Endothelial cell (in vitro differentiated cells): Measurements from ENCODE around the gene RPTOR. TPM values are rescaled to one million over a fixed set of nuclear protein-coding genes. Genes with fewer than 3 reads are reported as not detected.
"Not testable (repeated sequence)": the region's sequence is repeated elsewhere in the genome, so short reads cannot be mapped to it uniquely, and the experiment has no call there.

Experiments
- DNase-seq: peaks from one replicate; pipeline ENCODE4 v3.0.0; 2021; ENCODE audit warnings: low spot score
- H3K27ac Mint-ChIP-seq: one replicate; pipeline ENCODE4 v1.8.0; 2021; ENCODE audit warnings: mixed read lengths, inconsistent platforms; ENCODE audit not compliant: unreplicated experiment
- H3K27me3 Mint-ChIP-seq: one replicate; pipeline ENCODE4 v1.8.0; 2021; ENCODE audit warnings: mild to moderate bottlenecking, moderate library complexity, mixed read lengths, inconsistent platforms; ENCODE audit not compliant: unreplicated experiment
- H3K36me3 Mint-ChIP-seq: one replicate; pipeline ENCODE4 v1.8.0; 2021; ENCODE audit warnings: mild to moderate bottlenecking, low read depth, mixed read lengths, inconsistent platforms; ENCODE audit not compliant: unreplicated experiment
- H3K4me1 Mint-ChIP-seq: one replicate; pipeline ENCODE4 v1.8.0; 2021; ENCODE audit warnings: mild to moderate bottlenecking, mixed read lengths, inconsistent platforms; ENCODE audit not compliant: unreplicated experiment
- H3K4me3 Mint-ChIP-seq: one replicate; pipeline ENCODE4 v1.8.0; 2021; ENCODE audit warnings: mild to moderate bottlenecking, mixed read lengths, inconsistent platforms; ENCODE audit not compliant: unreplicated experiment
- H3K9me3 Mint-ChIP-seq: one replicate; pipeline ENCODE4 v1.8.0; 2021; ENCODE audit warnings: mixed read lengths, inconsistent platforms; ENCODE audit not compliant: unreplicated experiment
- total RNA-seq: library from RNA; stranded (reverse); fragmentation: NEBNext Ultra II Directional; extraction: Animal tissue kit (Norgen Biotek cat#: 25700); gene quantifications from one replicate; pipeline ENCODE4 v1.2.1, GENCODE V29; 2021; ENCODE audit not compliant: unreplicated experiment
- TF ChIP-seq, protein P1 (sequence below): fragments of 200-600 bp; sonication (generic); IDR thresholded peaks from one replicate; pipeline ENCODE4 v1.5.0; 2021; ENCODE audit warnings: antibody characterized with exemption; ENCODE audit not compliant: unreplicated experiment

Gene RPTOR
- total RNA-seq, 1 donor from 2014 or later = 36.7 TPM

DNA sequence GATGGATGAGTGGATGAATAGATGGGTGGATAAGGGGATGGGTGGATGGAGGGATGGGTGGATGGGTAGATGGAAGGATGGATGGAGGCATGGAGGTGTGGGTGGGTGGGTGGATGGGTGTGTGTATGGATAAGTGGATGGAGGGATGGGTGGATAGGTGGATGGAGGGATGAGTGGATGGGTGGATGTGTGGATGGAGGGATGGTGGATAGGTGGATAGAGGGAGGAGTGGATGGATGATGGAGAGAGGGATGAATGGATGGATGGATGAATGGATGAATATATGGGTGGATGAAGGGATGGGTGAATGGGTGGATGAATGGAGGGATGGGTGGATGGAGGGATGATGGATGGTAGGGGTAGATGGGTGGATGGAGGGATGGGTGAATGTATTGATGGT, 40.7 kb upstream of the RPTOR start:
- H3K27ac Mint-ChIP-seq = no peak overlapping the region
- no peaks in the 10 kb centered on the region for H3K9me3 Mint-ChIP-seq
- H3K36me3 Mint-ChIP-seq = no peaks in the 10 kb centered on the region
- TF ChIP-seq, protein P1, sequence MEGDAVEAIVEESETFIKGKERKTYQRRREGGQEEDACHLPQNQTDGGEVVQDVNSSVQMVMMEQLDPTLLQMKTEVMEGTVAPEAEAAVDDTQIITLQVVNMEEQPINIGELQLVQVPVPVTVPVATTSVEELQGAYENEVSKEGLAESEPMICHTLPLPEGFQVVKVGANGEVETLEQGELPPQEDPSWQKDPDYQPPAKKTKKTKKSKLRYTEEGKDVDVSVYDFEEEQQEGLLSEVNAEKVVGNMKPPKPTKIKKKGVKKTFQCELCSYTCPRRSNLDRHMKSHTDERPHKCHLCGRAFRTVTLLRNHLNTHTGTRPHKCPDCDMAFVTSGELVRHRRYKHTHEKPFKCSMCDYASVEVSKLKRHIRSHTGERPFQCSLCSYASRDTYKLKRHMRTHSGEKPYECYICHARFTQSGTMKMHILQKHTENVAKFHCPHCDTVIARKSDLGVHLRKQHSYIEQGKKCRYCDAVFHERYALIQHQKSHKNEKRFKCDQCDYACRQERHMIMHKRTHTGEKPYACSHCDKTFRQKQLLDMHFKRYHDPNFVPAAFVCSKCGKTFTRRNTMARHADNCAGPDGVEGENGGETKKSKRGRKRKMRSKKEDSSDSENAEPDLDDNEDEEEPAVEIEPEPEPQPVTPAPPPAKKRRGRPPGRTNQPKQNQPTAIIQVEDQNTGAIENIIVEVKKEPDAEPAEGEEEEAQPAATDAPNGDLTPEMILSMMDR = no peak
- no peak for DNase-seq
- no peak overlapping the region for H3K4me3 Mint-ChIP-seq
- no peaks in the 10 kb centered on the region for H3K4me1 Mint-ChIP-seq
- H3K27me3 Mint-ChIP-seq = peaks cover 4% of the 10 kb centered on the region

DNA sequence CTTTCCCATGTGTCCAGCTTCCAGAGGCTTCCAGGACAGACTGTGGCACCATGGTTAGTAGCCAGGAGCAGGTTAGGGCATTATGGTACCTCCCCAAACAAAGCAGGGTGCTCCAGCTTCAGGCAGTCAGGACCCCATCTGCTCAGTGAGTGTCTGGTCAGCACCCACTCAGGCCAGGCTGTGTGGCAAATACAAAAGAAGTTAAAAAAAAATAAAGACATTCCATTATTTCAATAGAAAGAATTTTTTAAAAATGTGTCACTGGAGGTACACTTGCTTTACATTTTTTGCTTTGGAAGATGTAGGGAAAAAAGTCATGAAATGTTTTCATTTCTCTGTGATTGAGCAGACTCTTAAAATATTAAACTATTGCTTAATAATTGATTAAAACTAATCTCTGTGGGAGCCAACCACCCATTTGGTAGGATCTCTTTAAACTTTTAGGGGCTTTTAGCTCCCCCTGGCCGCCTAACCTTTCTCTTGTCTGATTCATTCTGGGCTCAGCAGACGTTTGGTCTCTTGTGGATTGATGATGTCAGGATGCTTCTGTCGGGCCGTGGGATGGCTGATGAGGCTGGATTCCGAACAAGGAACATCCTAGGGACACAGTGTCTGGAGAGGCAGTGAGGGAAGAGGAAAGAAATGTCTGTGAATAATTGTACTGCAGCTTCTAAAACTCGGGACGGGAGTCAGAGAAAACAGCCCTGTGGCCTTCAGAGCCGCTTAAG, 39.8 kb upstream of the RPTOR start:
- no peak for DNase-seq
- no peaks in the 10 kb centered on the region for H3K9me3 Mint-ChIP-seq
- H3K4me1 Mint-ChIP-seq = no peaks in the 10 kb centered on the region
- TF ChIP-seq, protein P1 = no peak
- H3K36me3 Mint-ChIP-seq = no peaks in the 10 kb centered on the region
- H3K27ac Mint-ChIP-seq = no peak overlapping the region
- no peak overlapping the region for H3K4me3 Mint-ChIP-seq
- H3K27me3 Mint-ChIP-seq = peaks cover 1% of the 10 kb centered on the region

DNA sequence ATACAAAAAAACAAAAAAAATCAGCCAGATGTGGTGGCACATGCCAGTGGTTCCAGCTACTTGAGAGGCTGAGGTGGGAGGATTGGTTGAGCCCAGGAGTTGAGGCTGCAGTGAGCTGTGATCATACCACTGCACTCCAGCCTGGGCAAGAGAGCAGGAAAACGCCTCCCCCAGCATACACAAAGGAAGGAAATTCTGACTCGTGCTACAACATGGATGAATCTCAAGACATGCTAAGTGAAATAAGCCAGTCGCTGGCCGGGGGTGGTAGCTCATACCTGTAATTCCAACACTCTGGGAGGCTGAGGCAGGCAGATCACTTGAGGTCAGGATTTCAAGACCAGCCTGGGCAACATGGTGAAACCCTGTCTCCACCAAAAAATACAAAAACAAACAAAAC, 37.5 kb upstream of the RPTOR start:
- not testable (repeated sequence) for H3K36me3 Mint-ChIP-seq, H3K9me3 Mint-ChIP-seq, H3K4me1 Mint-ChIP-seq, DNase-seq, H3K4me3 Mint-ChIP-seq, H3K27me3 Mint-ChIP-seq, H3K27ac Mint-ChIP-seq

DNA sequence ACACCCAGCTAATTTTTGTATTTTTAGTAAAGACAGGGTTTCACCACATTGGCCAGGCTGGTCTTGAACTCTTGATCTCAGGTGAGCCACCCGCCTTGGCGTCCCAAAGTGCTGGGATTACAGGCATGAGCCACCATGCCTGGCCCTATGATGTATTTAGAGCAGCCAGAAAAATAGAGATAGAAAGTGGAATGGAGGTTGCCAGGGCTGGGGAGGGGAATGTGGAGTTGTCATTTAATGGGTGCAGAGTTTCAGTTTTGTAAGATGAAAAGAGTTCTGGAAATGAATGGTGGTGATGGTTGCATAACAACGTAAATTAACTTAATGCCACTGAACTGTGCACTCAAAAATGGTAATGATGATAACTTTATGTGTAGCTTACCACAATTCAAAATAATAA, 36.7 kb upstream of the RPTOR start:
- DNase-seq = no peak
- Mint-ChIP-seq H3K9me3 (no peaks in the 10 kb centered on the region), H3K36me3 (no peaks in the 10 kb centered on the region), H3K27me3 (no peaks in the 10 kb centered on the region), H3K4me3 (no peak overlapping the region), H3K27ac (no peak overlapping the region), H3K4me1 (no peaks in the 10 kb centered on the region)
- TF ChIP-seq, protein P1 = no peak

DNA sequence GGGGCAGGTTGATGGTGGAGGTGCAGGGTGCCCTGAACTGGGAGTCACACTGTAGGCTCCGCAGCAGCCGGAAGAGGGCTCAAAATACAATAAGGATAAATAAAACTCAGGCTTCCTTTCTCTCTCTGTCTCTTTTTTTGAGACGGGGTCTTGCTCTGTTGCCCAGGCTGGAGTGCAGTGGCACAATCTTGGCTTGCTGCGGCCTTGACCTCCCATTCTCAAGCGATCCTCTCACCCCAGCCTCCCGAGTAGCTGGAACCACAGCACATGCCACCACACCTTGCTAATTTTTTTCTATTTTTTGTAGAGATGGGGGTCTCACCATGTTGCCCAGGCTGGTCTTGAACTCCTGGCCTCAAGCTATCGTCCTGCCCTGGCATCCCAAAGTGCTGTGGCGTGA, 35.3 kb upstream of the RPTOR start:
- Mint-ChIP-seq H3K9me3 (no peaks in the 10 kb centered on the region), H3K36me3 (no peaks in the 10 kb centered on the region), H3K4me1 (peaks cover 3% of the 10 kb centered on the region), H3K27me3 (no peaks in the 10 kb centered on the region), H3K4me3 (no peak overlapping the region), H3K27ac (no peak overlapping the region)
- DNase-seq = no peak
- TF ChIP-seq, protein P1 = no peak
